Stomach (tissue), 4 donors: ENCODE data around the gene EML4.

ENCODE experiments used
- EP300 ChIP-seq: sonication (generic); formaldehyde crosslinking; IDR thresholded peaks from one replicate; pipeline ENCODE4 v1.6.1; 2017; ENCODE audit warnings: antibody characterized with exemption
- POLR2AphosphoS5 ChIP-seq, 3 donors: sonication (generic); formaldehyde crosslinking; IDR thresholded peaks; one replicate each; pipeline ENCODE4 v1.6.1; 2016; ENCODE audit warnings: antibody characterized with exemption in 3 of 3
- TF ChIP-seq, protein P1 (sequence below), 7 experiments: fragments of 450-650 bp in 4 of 7; fragments of 200-600 bp in 3 of 7; sonication (generic) in 3 of 7; IDR thresholded peaks; one replicate each; pipeline ENCODE4 v1.5.1; 2016 to 2019; ENCODE audit warnings: antibody characterized with exemption in 7 of 7, control low read depth in 2 of 7, mild to moderate bottlenecking in 1 of 7

GRCh38 chr2:42203792-42204191 is 34.6 kb downstream of the EML4 start:
- TF ChIP-seq, protein P1, sequence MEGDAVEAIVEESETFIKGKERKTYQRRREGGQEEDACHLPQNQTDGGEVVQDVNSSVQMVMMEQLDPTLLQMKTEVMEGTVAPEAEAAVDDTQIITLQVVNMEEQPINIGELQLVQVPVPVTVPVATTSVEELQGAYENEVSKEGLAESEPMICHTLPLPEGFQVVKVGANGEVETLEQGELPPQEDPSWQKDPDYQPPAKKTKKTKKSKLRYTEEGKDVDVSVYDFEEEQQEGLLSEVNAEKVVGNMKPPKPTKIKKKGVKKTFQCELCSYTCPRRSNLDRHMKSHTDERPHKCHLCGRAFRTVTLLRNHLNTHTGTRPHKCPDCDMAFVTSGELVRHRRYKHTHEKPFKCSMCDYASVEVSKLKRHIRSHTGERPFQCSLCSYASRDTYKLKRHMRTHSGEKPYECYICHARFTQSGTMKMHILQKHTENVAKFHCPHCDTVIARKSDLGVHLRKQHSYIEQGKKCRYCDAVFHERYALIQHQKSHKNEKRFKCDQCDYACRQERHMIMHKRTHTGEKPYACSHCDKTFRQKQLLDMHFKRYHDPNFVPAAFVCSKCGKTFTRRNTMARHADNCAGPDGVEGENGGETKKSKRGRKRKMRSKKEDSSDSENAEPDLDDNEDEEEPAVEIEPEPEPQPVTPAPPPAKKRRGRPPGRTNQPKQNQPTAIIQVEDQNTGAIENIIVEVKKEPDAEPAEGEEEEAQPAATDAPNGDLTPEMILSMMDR (IDR thresholded peaks at IDR 0.05), result no peak
- no peak for TF ChIP-seq POLR2AphosphoS5 (IDR thresholded peaks at IDR 0.05)
- TF ChIP-seq EP300, result no peak
